Measurements from ENCODE around the gene GDPD3. TPM values are rescaled to one million over a fixed set of nuclear protein-coding genes. Genes with fewer than 3 reads are reported as not detected.

Gene GDPD3
- total RNA-seq, 2 donors from 2014 or later: 2.7 to 6.5 TPM

DNA sequence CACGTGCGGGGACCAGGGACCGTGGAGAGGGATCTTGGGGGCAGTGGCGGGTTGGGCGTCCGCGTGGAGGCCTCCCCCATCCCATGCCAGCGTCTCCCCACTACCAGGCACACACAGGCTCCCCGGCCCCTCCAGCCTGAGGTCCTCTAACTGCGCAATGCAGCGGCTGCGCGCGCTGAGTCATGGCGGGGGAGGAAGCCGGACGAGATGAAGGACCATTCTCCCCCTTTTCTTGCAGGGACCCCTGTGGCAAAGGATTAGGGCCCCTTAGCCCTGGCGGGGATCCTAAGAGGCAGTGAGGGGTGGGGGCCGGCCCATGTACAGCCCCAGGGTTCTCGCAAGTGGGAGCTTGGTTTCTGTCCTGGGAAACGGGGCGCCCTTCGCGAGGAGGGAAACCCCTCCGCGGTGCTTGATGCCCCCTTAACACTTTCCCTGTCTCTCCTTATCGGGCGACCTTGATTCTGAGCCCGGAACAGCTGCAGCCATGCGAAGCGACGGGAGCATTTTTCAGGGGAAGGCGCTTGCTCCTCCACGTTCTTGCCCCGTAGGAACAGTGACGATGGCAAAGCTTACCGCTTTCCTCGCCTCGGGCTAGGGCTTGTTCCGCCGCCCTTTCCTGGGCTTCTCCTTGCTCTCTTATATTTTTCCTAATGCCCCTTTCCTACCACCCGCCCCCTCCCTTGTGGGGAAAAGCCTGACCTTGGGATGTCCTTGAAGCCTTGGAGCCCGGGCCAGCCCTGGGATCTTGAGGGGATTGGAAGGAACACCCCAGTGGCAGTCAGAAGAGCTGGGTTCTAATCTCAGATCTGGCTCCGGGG lies 47.2 kb downstream of the GDPD3 start:
- peak overlapping the region; percentile 82 for H3K4me3 ChIP-seq (ENCODE audit: low read length)
- Mint-ChIP-seq H3K9me3 (no peaks in the 10 kb centered on the region), H3K27me3 (ENCODE audit: insufficient read depth) (no peaks in the 10 kb centered on the region), H3K36me3 (ENCODE audit: low read depth) (peaks cover 45% of the 10 kb centered on the region), H3K27ac (peak overlapping the region; percentile 92), H3K4me3 (peak overlapping the region; percentile 87), H3K4me1 (peaks cover 18% of the 10 kb centered on the region)
- H3K27me3 ChIP-seq (ENCODE audit: control insufficient read depth, insufficient read depth, low read length, poor library complexity, severe bottlenecking): no peaks in the 10 kb centered on the region
- DNase-seq: no peak
- H3K27ac ChIP-seq (ENCODE audit: low read depth, low read length): peak overlapping the region; percentile 85
- peaks cover 8% of the 10 kb centered on the region for H3K4me1 ChIP-seq (ENCODE audit: control insufficient read depth, insufficient read depth, low read length)
- 1 to 3% methylated on average over 23 to 44 of the region's 44 CpGs for WGBS, 2 experiments (ENCODE audit: insufficient coverage in 1 of 2, insufficient read length in 1 of 2)
- H3K9me3 ChIP-seq (ENCODE audit: control insufficient read depth, low read length): no peaks in the 10 kb centered on the region
- H3K9ac ChIP-seq (ENCODE audit: extremely low read depth, low read length, poor library complexity, severe bottlenecking): peak overlapping the region; percentile 94
- TF ChIP-seq, protein P1, sequence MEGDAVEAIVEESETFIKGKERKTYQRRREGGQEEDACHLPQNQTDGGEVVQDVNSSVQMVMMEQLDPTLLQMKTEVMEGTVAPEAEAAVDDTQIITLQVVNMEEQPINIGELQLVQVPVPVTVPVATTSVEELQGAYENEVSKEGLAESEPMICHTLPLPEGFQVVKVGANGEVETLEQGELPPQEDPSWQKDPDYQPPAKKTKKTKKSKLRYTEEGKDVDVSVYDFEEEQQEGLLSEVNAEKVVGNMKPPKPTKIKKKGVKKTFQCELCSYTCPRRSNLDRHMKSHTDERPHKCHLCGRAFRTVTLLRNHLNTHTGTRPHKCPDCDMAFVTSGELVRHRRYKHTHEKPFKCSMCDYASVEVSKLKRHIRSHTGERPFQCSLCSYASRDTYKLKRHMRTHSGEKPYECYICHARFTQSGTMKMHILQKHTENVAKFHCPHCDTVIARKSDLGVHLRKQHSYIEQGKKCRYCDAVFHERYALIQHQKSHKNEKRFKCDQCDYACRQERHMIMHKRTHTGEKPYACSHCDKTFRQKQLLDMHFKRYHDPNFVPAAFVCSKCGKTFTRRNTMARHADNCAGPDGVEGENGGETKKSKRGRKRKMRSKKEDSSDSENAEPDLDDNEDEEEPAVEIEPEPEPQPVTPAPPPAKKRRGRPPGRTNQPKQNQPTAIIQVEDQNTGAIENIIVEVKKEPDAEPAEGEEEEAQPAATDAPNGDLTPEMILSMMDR (conservative IDR thresholded peaks at IDR 0.05): no peak
- peaks cover 44% of the 10 kb centered on the region for H3K36me3 ChIP-seq (ENCODE audit: control insufficient read depth, insufficient read depth, low read length)

DNA sequence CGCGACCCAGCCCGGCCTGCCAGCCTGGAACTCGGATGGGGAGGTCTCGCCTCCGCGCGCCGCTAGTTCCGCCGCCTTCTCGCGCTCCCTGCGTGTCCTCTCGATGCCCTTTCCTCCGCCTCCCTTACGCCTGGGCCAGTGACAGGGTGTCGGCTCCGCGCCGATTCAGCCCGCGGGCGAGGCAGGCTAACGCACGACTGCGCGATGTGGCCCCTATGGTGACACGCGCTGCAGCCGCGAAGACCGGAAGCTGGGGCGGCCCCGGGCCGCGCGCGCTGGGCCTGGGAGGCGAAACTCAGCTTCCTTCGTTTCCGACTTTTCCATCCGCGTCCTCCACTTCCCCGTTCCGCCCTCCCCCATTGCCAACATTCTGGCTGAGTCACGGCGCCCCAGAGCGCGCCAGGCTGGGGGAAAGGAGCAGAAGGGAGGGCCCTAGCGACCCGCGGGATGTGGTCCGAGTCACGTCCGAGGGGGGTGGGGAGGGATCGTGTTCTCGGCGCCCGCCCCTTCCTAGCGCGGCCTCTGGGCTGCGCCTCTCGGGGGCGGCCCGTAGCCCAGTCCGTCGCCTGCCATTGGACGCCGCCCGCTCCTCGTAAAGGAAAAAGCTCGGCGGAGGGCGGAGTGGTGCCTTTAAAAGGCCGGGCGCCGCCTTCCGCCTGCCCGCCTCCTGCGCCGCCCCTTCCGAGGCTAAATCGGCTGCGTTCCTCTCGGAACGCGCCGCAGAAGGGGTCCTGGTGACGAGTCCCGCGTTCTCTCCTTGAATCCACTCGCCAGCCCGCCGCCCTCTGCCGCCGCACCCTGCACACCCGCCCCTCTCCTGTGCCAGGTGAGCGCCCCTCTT lies 48.0 kb downstream of the GDPD3 start, which contains the start of gene ALDOA:
Gene ALDOA (plus strand): TSS at position 659 of the 841 bp plus-strand sequence. CDS start 1,138 bp downstream, outside the sequence.
- peak within 1 kb of the TSS; percentile 98 for H3K27ac Mint-ChIP-seq
- no peaks in the 10 kb centered on the region for H3K27me3 Mint-ChIP-seq (ENCODE audit: insufficient read depth)

DNA sequence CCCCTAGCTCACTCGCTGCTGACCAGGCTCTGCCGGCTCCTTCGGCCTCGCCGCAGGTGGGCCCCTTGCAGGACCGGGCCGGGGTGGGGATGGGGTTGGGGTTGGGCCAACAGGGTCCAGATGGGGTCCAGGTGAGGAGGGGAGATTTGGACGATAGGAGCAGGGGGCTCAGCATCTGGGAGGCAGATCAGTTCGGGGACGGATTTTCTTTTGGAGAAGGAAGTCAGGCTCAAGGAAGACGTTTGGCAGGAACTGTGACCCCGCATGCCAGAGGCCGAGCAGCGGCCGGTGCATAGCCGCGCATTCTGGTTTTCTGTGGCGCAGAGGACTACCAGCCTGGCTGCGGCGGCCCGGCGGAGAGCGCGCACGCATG lies 48.6 kb downstream of the GDPD3 start:
- H3K9me3 Mint-ChIP-seq: no peaks in the 10 kb centered on the region
- H3K27me3 Mint-ChIP-seq (ENCODE audit: insufficient read depth): no peaks in the 10 kb centered on the region
- DNase-seq: no peak
- H3K4me1 Mint-ChIP-seq: peaks cover 23% of the 10 kb centered on the region
- Histone ChIP-seq H3K36me3 (ENCODE audit: control insufficient read depth, insufficient read depth, low read length) (peaks cover 30% of the 10 kb centered on the region), H3K9me3 (ENCODE audit: control insufficient read depth, low read length) (no peaks in the 10 kb centered on the region), H3K9ac (ENCODE audit: extremely low read depth, low read length, poor library complexity, severe bottlenecking) (peak overlapping the region; percentile 87), H3K27ac (ENCODE audit: low read depth, low read length) (peak overlapping the region; percentile 95), H3K4me3 (ENCODE audit: low read length) (peak overlapping the region; percentile 82), H3K4me1 (ENCODE audit: control insufficient read depth, insufficient read depth, low read length) (peaks cover 8% of the 10 kb centered on the region), H3K27me3 (ENCODE audit: control insufficient read depth, insufficient read depth, low read length, poor library complexity, severe bottlenecking) (no peaks in the 10 kb centered on the region)
- peaks cover 36% of the 10 kb centered on the region for H3K36me3 Mint-ChIP-seq (ENCODE audit: low read depth)
- WGBS, 2 experiments (ENCODE audit: insufficient coverage in 1 of 2, insufficient read length in 1 of 2): 0% methylated on average over 9 to 25 of the region's 25 CpGs
- H3K27ac Mint-ChIP-seq: peak overlapping the region; percentile 98
- peak overlapping the region; percentile 87 for H3K4me3 Mint-ChIP-seq
- TF ChIP-seq, protein P1 (conservative IDR thresholded peaks at IDR 0.05): no peak

More for the DNA sequence above, 48.0 kb downstream of the GDPD3 start, which contains the start of gene ALDOA:
- Histone ChIP-seq H3K27me3 (ENCODE audit: control insufficient read depth, insufficient read depth, low read length, poor library complexity, severe bottlenecking) (no peaks in the 10 kb centered on the region), H3K27ac (ENCODE audit: low read depth, low read length) (peak within 1 kb of the TSS; percentile 95), H3K9me3 (ENCODE audit: control insufficient read depth, low read length) (no peaks in the 10 kb centered on the region), H3K9ac (ENCODE audit: extremely low read depth, low read length, poor library complexity, severe bottlenecking) (peak within 1 kb of the TSS; percentile 94), H3K4me1 (ENCODE audit: control insufficient read depth, insufficient read depth, low read length) (peaks cover 8% of the 10 kb centered on the region), H3K4me3 (ENCODE audit: low read length) (peak within 1 kb of the TSS; percentile 82), H3K36me3 (ENCODE audit: control insufficient read depth, insufficient read depth, low read length) (peaks cover 36% of the 10 kb centered on the region)
- Mint-ChIP-seq H3K36me3 (ENCODE audit: low read depth) (peaks cover 41% of the 10 kb centered on the region), H3K4me1 (peaks cover 23% of the 10 kb centered on the region), H3K4me3 (peak within 1 kb of the TSS; percentile 87), H3K9me3 (no peaks in the 10 kb centered on the region)
- WGBS, 2 experiments (ENCODE audit: insufficient coverage in 1 of 2, insufficient read length in 1 of 2): 0% methylated on average over 30 to 99 of the region's 99 CpGs
- TF ChIP-seq, protein P1 (conservative IDR thresholded peaks at IDR 0.05): no peak
- peak; percentile 98 for DNase-seq

Measured in endodermal cell (in vitro differentiated cells).